Measurements from ENCODE around the gene POLR2A. TPM values are rescaled to one million over a fixed set of nuclear protein-coding genes. Genes with fewer than 3 reads are reported as not detected.

The POLR2A gene
- total and polyA plus RNA-seq, 2 donors (not counting 3 experiments of a cell fraction or from before 2014, with no cell fraction given), result 45.9 to 145 TPM

DNA sequence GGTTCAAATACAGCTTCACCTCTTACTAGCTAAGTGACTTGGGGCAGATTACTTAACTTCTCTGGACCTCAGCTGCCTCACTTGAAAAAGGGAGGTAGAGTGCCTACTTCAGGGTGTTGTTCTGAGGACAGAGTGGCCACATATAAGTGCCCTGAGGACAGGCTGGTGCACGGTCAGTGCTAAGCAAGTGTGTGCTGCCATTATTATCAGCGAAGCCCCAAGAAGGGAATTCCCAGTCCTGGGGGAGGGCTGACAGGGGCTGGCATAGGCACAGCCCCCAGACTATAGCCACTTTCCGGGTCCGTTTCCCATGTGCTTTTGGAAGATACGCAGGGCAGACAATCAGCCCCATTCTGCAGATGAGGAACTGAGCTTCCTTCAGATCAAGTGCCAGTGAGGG is 7.2 kb upstream of the POLR2A start:
- POLR2A ChIA-PET, result no interaction called here
- no peak for TF ChIP-seq MAX (IDR thresholded peaks at IDR 0.05; ENCODE audit: insufficient read depth, insufficient read length)
- no peak for TF ChIP-seq JUN (IDR thresholded peaks at IDR 0.05; ENCODE audit: borderline replicate concordance, insufficient read depth, insufficient read length, low read depth)
- no peak for TF ChIP-seq GATA2 (IDR thresholded peaks at IDR 0.05; ENCODE audit: insufficient read depth, insufficient read length, low read depth, low read length)
- no peak for TF ChIP-seq MYC (IDR thresholded peaks at IDR 0.05; ENCODE audit: low read depth, low read length)
- TF ChIP-seq EZH2 (IDR thresholded peaks at IDR 0.05; ENCODE audit: borderline replicate concordance, low read depth, low read length, severe bottlenecking), result no peak
- no peak for TF ChIP-seq POLR2AphosphoS5 (IDR thresholded peaks at IDR 0.05; ENCODE audit: insufficient read depth, low read depth, low read length)
- no peak for TF ChIP-seq FOS (IDR thresholded peaks at IDR 0.05; ENCODE audit: borderline replicate concordance, insufficient read depth, low read length)
- no peak for TF ChIP-seq POLR2A (IDR thresholded peaks at IDR 0.05; ENCODE audit: low read depth, low read length)
- no peaks in the 10 kb centered on the region for H3K9me1 ChIP-seq (replicated peaks; ENCODE audit: control insufficient read depth, extremely low read depth, insufficient read depth, low read length)
- FAIRE-seq, result no peak
- no peak for DNase-seq (ENCODE audit: low read depth, low spot score)
- H3K4me3 ChIP-seq (replicated peaks in 1 of 3; ENCODE audit: insufficient read depth in 1 of 3, low read depth in 1 of 3, low read length in 3 of 3), result no peak overlapping the region
- H3K9me3 ChIP-seq (replicated peaks; ENCODE audit: control insufficient read depth, insufficient read depth, low read length), result no peaks in the 10 kb centered on the region
- H3K4me1 ChIP-seq (ENCODE audit: control insufficient read depth, extremely low read depth, insufficient read depth, low read length), result peaks cover 34% of the 10 kb centered on the region
- no TSS peak for BruUV-seq (replicated peaks)
- dilution Hi-C loops (cut with MboI; ENCODE audit: extremely low pct_ligation_motif_present, low sequenced_read_pairs) (no loop called here), intact Hi-C loops (cut with micrococcal nuclease) (loop anchor here (1.0 kb wide), 1 partner anchor 22 kb away; no protein-coding TSS in a partner anchor)
- H4K20me1 ChIP-seq (replicated peaks; ENCODE audit: control insufficient read depth, extremely low read depth, insufficient read depth, low read length), result no peaks in the 10 kb centered on the region
- no peak overlapping the region for H3K9ac ChIP-seq (replicated peaks; ENCODE audit: extremely low read depth, insufficient read depth, low read length)
- H3K27ac ChIP-seq (ENCODE audit: insufficient read depth, low read depth, low read length), result no peak overlapping the region
- no peaks in the 10 kb centered on the region for H3K36me3 ChIP-seq (ENCODE audit: control insufficient read depth in 2 of 2, extremely low read depth in 1 of 2, insufficient read depth in 2 of 2, low read length in 2 of 2)
- H2AFZ ChIP-seq (ENCODE audit: low read depth, low read length), result no peak overlapping the region
- CTCF ChIA-PET, result interaction anchor here (1.1 to 3.0 kb wide), 10 partner anchors 9 to 121 kb away, joined by 3 to 21 read pairs (median 4); partner anchors contain the start of gene TMEM256
- no peak overlapping the region for H3K4me2 ChIP-seq (ENCODE audit: insufficient read depth, low read length)
- H3K79me2 ChIP-seq (ENCODE audit: control insufficient read depth, insufficient read depth, low read length), result peaks cover 59% of the 10 kb centered on the region
- no peaks in the 10 kb centered on the region for H3K27me3 ChIP-seq (ENCODE audit: control insufficient read depth in 2 of 2, insufficient read depth in 2 of 2, low read length in 2 of 2)

Data from endothelial cell of umbilical vein (primary cell).